ENCODE measurements around the gene CRMP1. TPM values are rescaled to one million over a fixed set of nuclear protein-coding genes. Genes with fewer than 3 reads are reported as not detected.
A peak's percentile ranks its signal among the peaks of the same experiment; 100 is the strongest.

The CRMP1 gene
- total RNA-seq, 4 donors from 2014 or later = 2.1 to 5.0 (median 4.7) TPM; not detected in 1

DNA sequence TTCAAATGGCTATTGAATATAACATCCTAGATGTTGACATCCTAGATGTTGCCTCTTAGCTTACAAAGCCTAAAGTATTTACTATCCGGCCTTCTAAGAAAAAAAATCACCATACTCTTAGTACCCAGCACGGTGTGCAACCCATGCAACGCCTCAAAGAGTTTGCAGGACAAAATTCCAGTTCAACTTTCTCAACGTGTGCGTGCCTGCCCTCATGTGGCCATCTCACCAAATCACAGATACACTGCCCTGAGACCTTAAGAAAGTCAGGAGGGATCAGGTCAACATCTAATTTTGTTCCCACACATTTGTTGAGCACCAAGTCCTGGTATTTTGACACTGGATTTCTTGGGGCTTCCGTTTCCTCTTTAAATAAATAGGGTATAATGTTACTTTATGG is 68.3 kb downstream of the CRMP1 start:
- intact Hi-C loops (cut with DNase I) = no loop called here
- Histone ChIP-seq H3K4me3 (no peak overlapping the region), H3K36me3 (peaks cover 0 to 29% (median 10%) of the 10 kb centered on the region in 3 donors), H3K27ac (no peak overlapping the region), H3K4me1 (peaks cover 0 to 16% (median 5%) of the 10 kb centered on the region in 3 donors), H3K9me3 (no peaks in the 10 kb centered on the region), H3K27me3 (no peaks in the 10 kb centered on the region)
- 61 to 64% methylated on average over 5 to 6 of the region's 6 CpGs for WGBS, 2 donors
- no peak for DNase-seq
- TF ChIP-seq, protein P1, sequence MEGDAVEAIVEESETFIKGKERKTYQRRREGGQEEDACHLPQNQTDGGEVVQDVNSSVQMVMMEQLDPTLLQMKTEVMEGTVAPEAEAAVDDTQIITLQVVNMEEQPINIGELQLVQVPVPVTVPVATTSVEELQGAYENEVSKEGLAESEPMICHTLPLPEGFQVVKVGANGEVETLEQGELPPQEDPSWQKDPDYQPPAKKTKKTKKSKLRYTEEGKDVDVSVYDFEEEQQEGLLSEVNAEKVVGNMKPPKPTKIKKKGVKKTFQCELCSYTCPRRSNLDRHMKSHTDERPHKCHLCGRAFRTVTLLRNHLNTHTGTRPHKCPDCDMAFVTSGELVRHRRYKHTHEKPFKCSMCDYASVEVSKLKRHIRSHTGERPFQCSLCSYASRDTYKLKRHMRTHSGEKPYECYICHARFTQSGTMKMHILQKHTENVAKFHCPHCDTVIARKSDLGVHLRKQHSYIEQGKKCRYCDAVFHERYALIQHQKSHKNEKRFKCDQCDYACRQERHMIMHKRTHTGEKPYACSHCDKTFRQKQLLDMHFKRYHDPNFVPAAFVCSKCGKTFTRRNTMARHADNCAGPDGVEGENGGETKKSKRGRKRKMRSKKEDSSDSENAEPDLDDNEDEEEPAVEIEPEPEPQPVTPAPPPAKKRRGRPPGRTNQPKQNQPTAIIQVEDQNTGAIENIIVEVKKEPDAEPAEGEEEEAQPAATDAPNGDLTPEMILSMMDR (IDR thresholded peaks at IDR 0.05) = peak in 2 of 6 experiments; percentile 18 to 48
- TF ChIP-seq POLR2A (IDR thresholded peaks at IDR 0.05) = no peak

DNA sequence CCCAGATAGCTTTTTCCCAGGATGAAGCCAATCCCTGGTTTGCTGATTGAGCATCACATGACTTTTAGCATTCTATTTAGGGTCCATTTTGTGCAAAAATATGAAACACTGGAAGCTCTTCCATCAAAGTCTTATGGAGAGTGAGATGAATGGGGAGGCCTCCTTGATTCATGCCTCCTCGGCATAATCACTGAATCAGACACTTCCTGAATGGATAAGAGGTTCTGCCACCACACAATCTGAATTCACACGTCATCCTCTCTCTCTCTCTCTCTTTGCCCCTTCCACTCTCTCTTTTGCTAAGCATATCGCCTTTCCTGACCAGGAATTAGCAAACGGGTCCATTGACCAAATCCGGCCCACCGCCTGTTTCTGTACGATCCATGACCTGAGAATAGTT is 68.7 kb downstream of the CRMP1 start:
- H3K4me1 ChIP-seq = peaks cover 0 to 16% (median 5%) of the 10 kb centered on the region in 3 donors
- no peaks in the 10 kb centered on the region for H3K9me3 ChIP-seq
- intact Hi-C loops (cut with DNase I) = no loop called here
- TF ChIP-seq, protein P1 (IDR thresholded peaks at IDR 0.05) = no peak
- no peak for TF ChIP-seq POLR2A (IDR thresholded peaks at IDR 0.05)
- H3K27ac ChIP-seq = no peak overlapping the region
- H3K27me3 ChIP-seq = no peaks in the 10 kb centered on the region
- WGBS, 2 donors = 71 to 78% methylated on average over 7 of the region's 7 CpGs
- no peak overlapping the region for H3K4me3 ChIP-seq
- no peak for DNase-seq
- peaks cover 0 to 32% (median 10%) of the 10 kb centered on the region in 3 donors for H3K36me3 ChIP-seq

DNA sequence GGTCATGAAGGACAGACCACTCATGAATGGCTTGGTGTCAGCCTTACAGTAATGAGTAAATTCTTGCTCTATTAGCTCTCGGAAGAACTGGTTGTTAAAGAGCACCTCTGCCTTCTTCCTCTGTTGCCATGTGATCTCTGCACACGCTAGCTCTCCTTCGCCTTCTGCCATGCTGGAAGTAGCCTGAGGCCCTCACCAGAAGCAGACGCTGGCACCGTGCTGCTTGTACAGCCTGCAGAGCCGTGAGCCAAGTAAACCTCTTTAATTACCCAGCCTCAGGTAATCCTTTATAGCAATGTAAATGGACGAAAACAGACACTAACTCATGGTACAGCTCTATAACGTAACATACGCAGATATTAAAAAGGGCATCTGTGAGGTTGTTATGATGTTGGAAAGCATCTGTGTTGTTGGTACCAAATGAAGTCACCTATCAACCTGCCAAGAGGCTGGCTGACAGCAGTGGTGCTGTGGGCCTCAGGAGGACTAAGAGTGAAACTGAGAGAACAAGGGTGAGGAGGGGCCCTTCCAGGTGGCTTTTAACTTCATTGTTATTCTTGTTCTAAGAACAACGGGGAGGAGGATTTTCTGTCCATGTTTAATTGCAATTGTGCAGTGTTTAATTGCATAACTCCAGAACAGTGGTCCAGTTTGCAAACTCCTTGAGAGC is 69.2 kb downstream of the CRMP1 start:
- peaks cover 0 to 16% (median 5%) of the 10 kb centered on the region in 3 donors for H3K4me1 ChIP-seq
- TF ChIP-seq, protein P1 (IDR thresholded peaks at IDR 0.05) = no peak
- no peak for TF ChIP-seq POLR2A (IDR thresholded peaks at IDR 0.05)
- peaks cover 0 to 36% (median 10%) of the 10 kb centered on the region in 3 donors for H3K36me3 ChIP-seq
- H3K27me3 ChIP-seq = no peaks in the 10 kb centered on the region
- DNase-seq = no peak
- no peak overlapping the region for H3K27ac ChIP-seq
- H3K9me3 ChIP-seq = no peaks in the 10 kb centered on the region
- 80 to 91% methylated on average over 10 of the region's 10 CpGs for WGBS, 2 donors
- no peak overlapping the region for H3K4me3 ChIP-seq
- intact Hi-C loops (cut with DNase I) = no loop called here

DNA sequence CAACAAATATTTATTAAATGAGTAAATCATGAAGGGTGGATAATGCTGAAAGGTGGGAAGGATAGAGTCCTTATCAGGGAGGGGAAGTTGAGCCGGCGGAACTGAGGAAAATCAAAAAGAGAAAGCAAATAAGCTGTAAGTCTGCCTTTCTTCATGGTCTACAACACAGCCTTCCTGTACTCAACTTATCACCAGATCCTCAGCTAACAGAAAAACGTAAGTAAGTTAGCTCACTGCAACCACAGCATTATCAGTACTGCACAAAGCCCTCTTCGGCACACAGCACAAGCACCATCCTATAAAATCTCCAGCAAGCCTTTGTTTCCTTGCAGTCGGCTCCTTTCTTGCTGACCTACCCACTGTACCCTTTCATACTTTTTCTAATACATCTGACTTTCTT is 70.3 kb downstream of the CRMP1 start:
- H3K9me3 ChIP-seq = no peaks in the 10 kb centered on the region
- TF ChIP-seq, protein P1 (IDR thresholded peaks at IDR 0.05) = no peak
- no peak for TF ChIP-seq POLR2A (IDR thresholded peaks at IDR 0.05)
- DNase-seq = no peak
- intact Hi-C loops (cut with DNase I) = no loop called here
- no peak overlapping the region for H3K4me3 ChIP-seq
- peaks cover 0 to 12% (median 5%) of the 10 kb centered on the region in 3 donors for H3K4me1 ChIP-seq
- H3K36me3 ChIP-seq = peaks cover 0 to 40% (median 10%) of the 10 kb centered on the region in 3 donors
- no peak overlapping the region for H3K27ac ChIP-seq
- no peaks in the 10 kb centered on the region for H3K27me3 ChIP-seq
- WGBS, 2 donors = 75 to 78% methylated on average over 5 of the region's 5 CpGs

DNA sequence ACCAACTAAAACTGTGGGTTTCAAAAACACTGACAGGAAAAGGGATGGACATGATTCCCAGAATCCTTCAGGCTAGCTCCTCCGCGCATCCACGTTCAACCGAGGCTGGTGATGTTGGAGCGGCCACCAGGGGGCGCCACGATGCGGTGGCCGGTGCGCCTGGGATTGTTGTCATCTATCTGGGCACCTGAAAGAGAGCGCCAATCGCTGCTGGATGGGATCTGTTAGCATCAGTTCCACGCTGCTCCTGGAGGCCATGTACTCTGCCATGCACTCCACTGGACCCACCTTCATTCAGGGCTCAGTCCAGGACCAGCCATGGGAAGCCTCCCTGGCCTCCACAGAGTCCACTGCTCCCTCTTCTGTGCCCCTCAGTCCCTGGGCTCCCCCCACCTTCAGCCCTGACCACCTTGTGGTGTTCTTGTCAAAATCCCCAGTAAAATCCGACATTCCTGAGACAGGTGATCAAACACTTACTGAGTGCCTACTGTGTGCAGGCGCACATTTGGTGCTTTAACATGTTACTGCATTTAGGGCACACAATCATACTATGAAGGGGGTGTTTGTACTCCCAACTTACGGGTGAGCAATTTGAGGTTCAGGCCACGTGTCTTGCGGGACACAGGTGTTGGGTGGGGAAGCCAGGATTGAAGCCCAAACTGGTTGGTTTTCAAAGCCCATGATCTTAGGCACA is 71.1 kb downstream of the CRMP1 start:
- Histone ChIP-seq H3K4me1 (peaks cover 0 to 4% (median 0%) of the 10 kb centered on the region in 3 donors), H3K27me3 (no peaks in the 10 kb centered on the region), H3K9me3 (no peaks in the 10 kb centered on the region), H3K36me3 (peaks cover 0 to 43% (median 10%) of the 10 kb centered on the region in 3 donors), H3K27ac (no peak overlapping the region), H3K4me3 (no peak overlapping the region)
- WGBS, 2 donors = 88 to 96% methylated on average over 5 to 11 of the region's 18 CpGs
- intact Hi-C loops (cut with DNase I) = no loop called here
- TF ChIP-seq, protein P1 (IDR thresholded peaks at IDR 0.05) = peak in 5 of 6 experiments; percentile 26 to 45 (median 34)
- TF ChIP-seq POLR2A (IDR thresholded peaks at IDR 0.05) = no peak
- DNase-seq = no peak
